Right lobe of liver (tissue), 4 donors: ENCODE data around the gene KLF15.

ENCODE experiments used
- POLR2A ChIP-seq: fragments of 450-650 bp; IDR thresholded peaks from one replicate; pipeline ENCODE4 v1.6.1; 2017; ENCODE audit warnings: antibody characterized with exemption, mild to moderate bottlenecking
- TF ChIP-seq, protein P1 (sequence below), 4 donors: fragments of 200-600 bp in 3 of 4; fragments of 450-650 bp in 1 of 4; IDR thresholded peaks; one replicate each; pipeline versions ENCODE4 v1.5.1 to v1.8.0; 2016 to 2022; ENCODE audit warnings: antibody characterized with exemption in 4 of 4, mild to moderate bottlenecking in 2 of 4
- donor health status: DM: no; HTN: no; CAD: no.
- donor health status: DM: no; HTN: no; CAD: no.
- donor health status: DM: no; HTN: yes; CAD: no.

DNA sequence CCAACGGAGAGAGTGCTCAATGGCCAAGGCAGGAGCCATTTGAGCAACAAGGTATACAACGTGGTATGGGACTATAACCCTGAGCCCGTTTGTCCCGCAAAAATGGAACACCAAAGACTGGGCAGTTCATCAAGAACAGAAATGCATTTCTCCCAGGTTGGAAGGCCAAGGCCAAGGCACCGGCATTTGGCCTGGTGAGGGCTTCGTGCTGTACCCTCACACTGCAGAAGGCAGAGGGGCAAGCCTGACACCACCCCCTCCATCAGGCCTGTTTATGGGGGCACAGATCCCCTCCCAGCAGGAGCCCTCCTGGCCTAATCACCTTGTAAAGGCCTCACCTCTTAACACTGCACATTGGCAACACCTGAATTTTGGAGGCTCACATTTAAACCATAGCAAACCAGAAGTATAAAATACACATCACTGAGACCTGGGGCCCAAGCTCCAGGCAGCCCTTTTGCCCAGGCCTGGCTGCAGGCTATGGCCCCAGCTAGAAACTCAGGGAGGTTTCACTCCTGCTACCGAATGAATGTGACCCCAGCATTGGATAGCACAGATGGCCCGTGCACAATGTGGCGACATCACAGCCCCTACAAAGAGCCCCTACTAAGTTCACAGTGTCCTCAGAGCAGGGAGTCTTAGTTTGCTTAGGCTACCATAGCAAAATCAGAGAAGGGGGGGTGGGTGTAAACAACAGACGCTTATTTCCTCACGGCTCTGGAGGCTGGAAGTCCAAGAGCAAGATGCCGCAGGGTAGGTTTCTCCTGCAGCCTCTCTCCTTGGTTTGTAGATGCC lies 47.1 kb downstream of the KLF15 start:
- TF ChIP-seq POLR2A = no peak
- TF ChIP-seq, protein P1, sequence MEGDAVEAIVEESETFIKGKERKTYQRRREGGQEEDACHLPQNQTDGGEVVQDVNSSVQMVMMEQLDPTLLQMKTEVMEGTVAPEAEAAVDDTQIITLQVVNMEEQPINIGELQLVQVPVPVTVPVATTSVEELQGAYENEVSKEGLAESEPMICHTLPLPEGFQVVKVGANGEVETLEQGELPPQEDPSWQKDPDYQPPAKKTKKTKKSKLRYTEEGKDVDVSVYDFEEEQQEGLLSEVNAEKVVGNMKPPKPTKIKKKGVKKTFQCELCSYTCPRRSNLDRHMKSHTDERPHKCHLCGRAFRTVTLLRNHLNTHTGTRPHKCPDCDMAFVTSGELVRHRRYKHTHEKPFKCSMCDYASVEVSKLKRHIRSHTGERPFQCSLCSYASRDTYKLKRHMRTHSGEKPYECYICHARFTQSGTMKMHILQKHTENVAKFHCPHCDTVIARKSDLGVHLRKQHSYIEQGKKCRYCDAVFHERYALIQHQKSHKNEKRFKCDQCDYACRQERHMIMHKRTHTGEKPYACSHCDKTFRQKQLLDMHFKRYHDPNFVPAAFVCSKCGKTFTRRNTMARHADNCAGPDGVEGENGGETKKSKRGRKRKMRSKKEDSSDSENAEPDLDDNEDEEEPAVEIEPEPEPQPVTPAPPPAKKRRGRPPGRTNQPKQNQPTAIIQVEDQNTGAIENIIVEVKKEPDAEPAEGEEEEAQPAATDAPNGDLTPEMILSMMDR (IDR thresholded peaks at IDR 0.05) = no peak
